ENCODE measurements around the gene MAP9.
"Not testable (repeated sequence)": the region's sequence is repeated elsewhere in the genome, so short reads cannot be mapped to it uniquely, and the experiment has no call there.

The MAP9 gene

DNA sequence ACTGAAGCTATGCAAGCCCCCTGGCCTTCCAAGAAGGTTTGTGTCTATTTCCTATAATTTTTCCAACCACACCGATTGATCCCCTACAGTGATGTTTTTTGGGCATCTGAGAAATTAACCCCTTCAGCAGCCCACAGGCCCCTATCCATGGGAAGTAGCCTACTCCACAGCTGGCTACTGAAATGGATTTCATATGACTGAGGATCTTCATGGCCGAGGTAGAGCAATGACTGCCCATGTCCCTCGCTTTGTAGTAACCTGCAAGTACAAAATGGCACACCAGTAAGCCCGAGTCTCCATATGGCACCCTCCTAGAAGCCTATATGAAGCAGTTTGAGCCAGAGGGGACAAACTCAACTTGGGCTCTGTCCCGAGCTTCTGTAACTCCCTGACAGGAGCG is 36.8 kb downstream of the MAP9 start:
- DNase-seq, result no peak

DNA sequence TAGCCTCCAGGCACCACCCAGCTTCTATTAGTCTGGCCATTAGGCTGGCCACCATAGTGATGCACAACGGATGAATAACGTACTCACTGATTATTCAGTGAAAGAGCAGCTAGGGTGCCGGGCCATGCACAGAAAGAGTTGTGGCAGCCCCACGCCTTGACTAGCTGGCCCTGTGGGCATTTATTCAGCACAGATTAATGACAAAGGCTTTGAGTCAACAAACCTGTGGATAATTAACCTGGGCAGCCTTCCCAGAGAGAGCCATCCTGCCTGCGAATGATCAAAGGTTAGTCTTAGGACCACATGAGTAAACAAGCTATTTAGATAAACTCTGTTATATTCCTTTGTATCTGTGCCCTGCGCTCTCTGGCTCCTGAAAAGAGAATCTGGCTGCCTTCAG is 37.2 kb downstream of the MAP9 start:
- no peak for DNase-seq

DNA sequence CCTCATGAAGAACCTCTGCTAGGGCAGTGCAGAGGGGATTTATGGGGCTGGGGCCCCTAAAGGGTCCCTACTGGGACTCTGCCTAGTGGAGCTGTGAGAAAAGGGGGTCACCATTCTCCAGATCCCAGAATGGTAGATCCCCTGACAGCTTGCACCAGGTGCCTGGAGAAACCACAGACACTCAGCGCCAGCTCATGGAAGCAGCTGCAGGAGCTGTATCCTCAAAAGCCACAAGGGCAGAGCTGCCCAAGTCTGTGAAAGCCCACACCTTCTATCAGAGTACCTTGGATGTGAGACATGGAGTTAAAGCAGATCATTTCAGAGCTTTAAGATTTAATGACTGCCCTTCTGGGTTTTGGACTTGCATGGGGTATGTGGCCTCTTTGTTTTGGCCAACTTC is 38.6 kb downstream of the MAP9 start:
- no peak for DNase-seq

DNA sequence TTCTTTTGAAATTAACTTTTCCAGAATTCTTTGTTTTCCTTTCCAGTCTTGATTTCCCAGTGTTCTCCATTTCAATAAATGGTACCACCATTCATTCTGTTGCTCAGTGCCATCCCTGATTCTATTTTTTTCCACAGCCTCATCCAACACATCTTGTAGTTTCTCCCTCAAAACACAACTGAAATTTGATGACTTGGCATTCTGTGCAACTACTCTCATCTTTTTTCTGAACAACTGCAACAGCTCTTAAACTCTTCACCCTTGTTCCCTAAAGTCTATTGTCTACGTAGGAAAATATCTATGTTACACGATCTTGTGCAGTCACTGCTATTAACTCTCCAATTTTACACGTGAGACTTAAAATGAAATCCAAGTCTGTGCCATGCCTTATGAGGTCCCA is 40.5 kb downstream of the MAP9 start:
- no peak for DNase-seq

DNA sequence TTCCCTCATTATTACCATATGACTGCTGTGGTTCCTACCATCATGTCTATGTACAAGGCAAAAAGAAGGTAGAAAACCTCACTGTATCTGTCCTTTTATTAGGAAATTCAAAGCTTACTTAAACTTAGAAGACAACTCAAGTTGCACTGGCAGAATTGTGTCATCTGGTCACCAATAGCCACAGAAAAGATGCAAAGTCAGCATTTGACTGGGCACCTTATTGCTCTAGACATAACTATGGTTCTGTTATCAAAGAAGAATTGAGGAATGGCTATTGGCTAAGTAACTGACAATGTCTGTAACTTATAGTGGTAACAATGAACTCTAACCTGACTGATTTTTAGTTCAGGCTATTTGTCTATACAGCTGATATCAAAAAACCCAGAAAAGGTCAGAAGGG is 45.3 kb downstream of the MAP9 start:
- DNase-seq, result no peak

DNA sequence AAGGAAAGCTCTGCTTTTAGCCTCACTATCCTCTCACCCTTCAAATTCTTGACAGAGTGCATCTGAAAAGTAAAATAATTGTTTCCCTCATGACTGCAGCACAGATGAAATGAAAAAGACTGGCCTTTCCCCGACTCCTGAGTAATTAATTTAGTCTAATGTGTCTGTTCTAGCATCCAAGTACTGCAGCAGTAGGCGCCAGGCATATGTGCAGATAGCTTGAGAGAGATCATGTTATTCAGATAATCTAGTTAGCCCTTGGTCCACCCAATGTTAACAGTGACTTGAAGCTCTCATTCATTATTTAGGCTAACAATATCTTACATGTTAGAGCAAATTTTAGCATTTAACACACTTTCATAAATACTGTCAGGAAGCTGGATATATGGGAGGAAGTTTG is 54.0 kb downstream of the MAP9 start:
- no peak for DNase-seq

DNA sequence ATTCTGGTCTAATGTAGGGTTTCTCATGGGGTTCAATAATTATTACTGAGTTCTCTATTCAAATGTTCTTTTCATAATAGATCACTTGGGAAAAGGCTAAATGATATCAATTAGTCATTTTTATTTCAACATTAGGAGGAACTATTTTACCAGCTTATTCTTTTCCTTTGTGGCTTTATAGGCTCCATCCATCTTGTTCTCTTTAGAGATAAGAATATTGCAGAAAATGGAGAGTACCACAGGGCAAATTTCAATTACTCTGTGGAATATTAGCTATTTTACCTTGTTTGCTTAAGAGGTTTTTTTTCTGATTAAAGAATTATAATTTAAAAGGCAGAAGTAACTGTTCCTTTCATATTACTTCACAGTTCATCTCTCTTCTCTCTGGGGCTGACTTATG is 55.8 kb downstream of the MAP9 start:
- DNase-seq, result no peak

DNA sequence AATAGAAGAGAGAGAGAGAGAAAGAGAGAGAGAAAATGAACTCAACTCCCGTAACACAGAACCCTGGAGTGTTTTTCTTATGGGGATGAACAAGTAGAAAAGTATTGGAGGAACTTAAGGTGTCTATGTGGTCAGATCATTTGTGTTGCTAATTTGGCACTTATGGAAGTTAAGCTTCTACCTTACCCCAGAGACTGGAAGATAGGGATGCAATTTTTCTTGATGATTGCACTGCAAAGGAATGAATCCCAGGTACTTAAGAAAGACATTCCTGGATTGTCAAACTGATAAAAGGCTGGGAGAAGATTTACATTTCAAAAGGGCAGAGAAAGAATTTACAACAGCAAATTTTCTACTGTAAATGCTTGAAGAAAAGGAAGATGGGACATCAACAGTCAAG is 57.2 kb downstream of the MAP9 start:
- no peak for DNase-seq

DNA sequence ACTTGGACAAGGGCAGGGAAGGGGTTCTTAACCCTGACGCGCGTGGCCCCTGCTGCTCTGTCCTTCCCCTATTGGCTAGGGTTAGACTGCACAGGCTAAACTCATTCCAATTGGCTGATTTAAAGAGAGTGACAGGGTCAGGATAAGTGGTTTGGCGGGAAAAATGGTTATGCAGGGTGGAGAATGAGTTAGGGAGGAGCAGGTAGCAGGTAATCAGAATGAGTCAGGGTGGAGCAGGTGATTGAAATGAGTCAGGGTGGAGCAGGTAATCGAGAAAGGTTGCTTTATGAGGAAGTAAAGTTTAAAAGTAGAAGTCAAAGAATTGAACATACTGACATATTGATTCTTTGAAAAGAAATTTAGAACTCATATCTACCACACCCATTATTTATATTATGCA is 64.7 kb downstream of the MAP9 start:
- DNase-seq, result not testable (repeated sequence)

DNA sequence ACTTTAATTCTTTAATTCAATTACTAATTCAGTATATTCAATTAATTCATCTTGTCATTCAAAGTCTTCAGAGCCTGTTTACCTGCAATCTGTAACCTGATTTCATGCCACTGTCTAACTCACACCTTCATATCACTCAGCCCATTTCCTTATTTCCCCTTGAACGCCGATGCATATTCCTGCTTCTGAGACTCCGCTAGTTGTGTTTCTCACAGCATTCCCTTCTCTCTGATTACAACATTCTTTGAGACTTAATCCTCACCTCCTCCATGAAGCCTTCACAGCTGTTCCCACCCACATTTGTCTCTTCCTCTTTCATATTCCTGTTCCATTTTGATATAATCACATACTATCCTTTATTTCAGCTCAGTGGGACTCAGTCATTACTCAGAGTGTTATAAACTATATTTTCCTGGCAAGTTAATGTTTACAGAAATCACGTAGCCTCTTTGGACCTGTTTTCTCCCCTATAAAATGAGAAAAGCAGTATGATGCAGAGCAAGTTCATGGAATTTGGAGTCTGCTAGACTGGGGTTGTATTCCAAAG is 69.0 kb downstream of the MAP9 start:
- no peak for DNase-seq

DNA sequence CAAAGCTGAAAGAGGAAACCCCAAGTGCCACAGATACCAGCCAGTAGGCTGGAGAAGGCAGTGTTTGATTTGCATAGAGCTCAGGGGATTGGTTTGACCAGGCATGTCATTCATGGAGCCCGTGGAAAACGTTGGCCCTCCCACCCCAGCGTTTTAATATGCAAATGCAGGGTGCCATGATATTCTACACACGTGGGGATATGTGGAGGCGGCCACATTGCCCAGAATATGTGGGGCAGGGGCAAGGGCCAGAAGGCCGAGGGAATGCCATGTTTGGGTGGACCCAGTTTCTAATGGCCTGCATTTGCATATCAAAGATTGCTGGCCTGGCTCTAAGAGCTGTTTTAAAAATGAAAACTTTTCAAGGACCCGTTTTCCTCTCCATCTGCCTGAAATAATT is 71.1 kb downstream of the MAP9 start:
- DNase-seq, result no peak

DNA sequence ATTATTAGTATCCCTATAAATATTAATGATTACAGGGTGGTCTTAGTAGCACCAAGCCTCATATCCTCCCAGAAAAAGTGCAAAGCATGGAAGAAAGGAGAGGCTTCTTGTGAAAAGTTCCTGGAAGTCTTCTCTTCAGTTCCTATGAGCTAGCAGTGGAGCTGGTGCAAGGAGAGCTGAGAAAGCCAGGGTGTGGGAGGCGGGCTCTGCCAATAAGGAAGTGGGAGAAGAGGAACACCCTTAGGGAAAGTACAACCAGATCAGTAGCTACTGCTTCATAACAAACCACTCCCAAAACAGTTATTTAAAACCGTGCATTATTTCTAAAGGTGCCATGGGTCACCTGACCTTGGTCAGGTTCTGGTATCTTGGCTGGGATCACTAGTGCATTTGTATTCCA is 72.4 kb downstream of the MAP9 start:
- DNase-seq, result no peak

DNA sequence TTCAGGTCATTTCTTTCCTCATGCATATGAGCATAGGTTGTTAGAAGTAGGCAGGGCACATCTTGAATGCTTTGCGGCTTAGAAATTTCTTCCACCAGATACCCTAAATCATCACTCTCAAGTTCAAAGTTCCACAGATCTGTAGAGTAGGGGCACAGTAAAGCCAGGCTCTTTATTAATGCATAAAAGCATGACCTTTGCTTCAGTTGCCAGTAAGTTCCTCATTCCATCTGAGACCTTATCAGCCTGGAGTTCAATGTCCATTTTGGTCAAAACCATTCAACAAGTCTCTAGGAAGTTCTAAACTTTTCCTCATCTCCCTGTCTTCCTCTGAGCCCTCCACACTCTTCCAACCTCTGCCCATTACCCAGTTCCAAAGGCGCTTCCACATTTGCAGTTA is 77.7 kb downstream of the MAP9 start:
- no peak for DNase-seq

Data from DMS 273 treated with DMSO at 0.1 percent for 48 hours (cell line).